Endothelial cell of umbilical vein (primary cell): ENCODE results near the gene ACTMAP. TPM values are rescaled to one million over a fixed set of nuclear protein-coding genes. Genes with fewer than 3 reads are reported as not detected.
A peak's percentile ranks its signal among the peaks of the same experiment; 100 is the strongest.

Experiments used
- BruUV-seq: library from RNA; stranded (reverse); fragments of 400-500 nt; replicated peaks from 2 replicates; lab custom pipeline; 2021; lab: Mats Ljungman, UMichigan
- CTCF ChIA-PET: fragments of 300-600, 350-600 bp; sonication (Branson Sonifier 250); formaldehyde crosslinking; loops from one replicate; lab custom pipeline; 2021; ENCODE audit warnings: antibody characterized with exemption, inconsistent platforms; lab: Charles Lee
- POLR2A ChIA-PET: fragments of 300-600, 350-600 bp; sonication (Branson Sonifier 250); formaldehyde crosslinking; loops from one replicate; lab custom pipeline; 2021; ENCODE audit warnings: antibody characterized with exemption, inconsistent platforms; lab: Charles Lee
- DNase-seq: peaks from one replicate; pipeline ENCODE4 v3.0.0-alpha.2; 2011; ENCODE audit warnings: low read depth, low spot score
- FAIRE-seq: peaks from 2 replicates; lab custom pipeline; 2011; peaks lifted over from hg19 to GRCh38; lab: Jason Lieb, UNC
- H2AFZ ChIP-seq: 2 replicates; pipeline ENCODE4 v1.6.0; 2012; ENCODE audit warnings: low read depth, low read length, control low read depth, inconsistent platforms
- H3K27ac ChIP-seq: 2 replicates; pipeline ENCODE4 v1.5.1; 2011; ENCODE audit warnings: low read depth, mild to moderate bottlenecking, control low read depth, low read length, moderate library complexity; ENCODE audit not compliant: insufficient read depth
- H3K27me3 ChIP-seq, 2 experiments: 2 replicates each; pipeline versions ENCODE4 v1.6.0 to v1.6.1; 2011; ENCODE audit warnings: low read length in 2 of 2, mixed read lengths in 1 of 2; ENCODE audit not compliant: control insufficient read depth in 2 of 2, insufficient read depth in 2 of 2
- H3K36me3 ChIP-seq, 2 experiments: 2 replicates in 1 of 2; 3 replicates in 1 of 2; pipeline ENCODE4 v1.5.1; 2011; ENCODE audit warnings: low read length in 2 of 2, mild to moderate bottlenecking in 1 of 2, moderate library complexity in 1 of 2; ENCODE audit not compliant: control insufficient read depth in 2 of 2, insufficient read depth in 2 of 2; ENCODE audit errors: extremely low read depth in 1 of 2
- H3K4me1 ChIP-seq: 3 replicates; pipeline ENCODE4 v1.5.1; 2011; ENCODE audit warnings: mild to moderate bottlenecking, low read length; ENCODE audit not compliant: control insufficient read depth, insufficient read depth; ENCODE audit errors: extremely low read depth
- H3K4me2 ChIP-seq: 2 replicates; pipeline ENCODE4 v1.6.1; 2011; ENCODE audit warnings: low read length, control low read depth, mixed read lengths; ENCODE audit not compliant: insufficient read depth
- H3K4me3 ChIP-seq, 3 experiments: fragments of 200-600 bp in 1 of 3; sonication (generic), shearing (Covaris generic) in 1 of 3; replicated peaks in 1 of 3; 2 replicates each; pipeline ENCODE4 v1.5.1; 2011 to 2016; ENCODE audit warnings: control low read depth in 3 of 3, low read length in 3 of 3, mild to moderate bottlenecking in 2 of 3, inconsistent platforms in 1 of 3, low read depth in 1 of 3, moderate library complexity in 1 of 3; ENCODE audit not compliant: insufficient read depth in 1 of 3
- H3K79me2 ChIP-seq: 2 replicates; pipeline ENCODE4 v1.6.0; 2012; ENCODE audit warnings: low read length, inconsistent platforms; ENCODE audit not compliant: control insufficient read depth, insufficient read depth
- H3K9ac ChIP-seq: replicated peaks from 2 replicates; pipeline ENCODE3; 2011; ENCODE audit warnings: low read length, control low read depth; ENCODE audit not compliant: insufficient read depth; ENCODE audit errors: extremely low read depth
- H3K9me1 ChIP-seq: replicated peaks from 3 replicates; pipeline ENCODE4 v1.6.0; 2011; ENCODE audit warnings: mild to moderate bottlenecking, low read length; ENCODE audit not compliant: control insufficient read depth, insufficient read depth; ENCODE audit errors: extremely low read depth
- H3K9me3 ChIP-seq: replicated peaks from 2 replicates; pipeline ENCODE4 v1.5.1; 2012; ENCODE audit warnings: low read length, inconsistent platforms; ENCODE audit not compliant: control insufficient read depth, insufficient read depth
- H4K20me1 ChIP-seq: replicated peaks from 2 replicates; pipeline ENCODE3; 2011; ENCODE audit warnings: mild to moderate bottlenecking, low read length; ENCODE audit not compliant: control insufficient read depth, insufficient read depth; ENCODE audit errors: extremely low read depth
- GATA2 ChIP-seq: IDR thresholded peaks from 2 replicates; pipeline ENCODE4 v1.7.0; 2011; ENCODE audit warnings: low read depth, mild to moderate bottlenecking, moderate library complexity, mixed read lengths, low read length; ENCODE audit not compliant: insufficient read length, insufficient read depth
- dilution Hi-C: fragments of 300-500 bp; cut with MboI; formaldehyde crosslinking; loops from one replicate; pipeline ENCODE4 v1.15.0; 2019; ENCODE audit warnings: low sequenced_read_pairs; ENCODE audit not compliant: extremely low pct_ligation_motif_present
- intact Hi-C: fragments of 100-400 bp; cut with micrococcal nuclease; formaldehyde crosslinking; loops from one replicate; pipeline ENCODE4 v1.10.0; 2022
- polyA plus RNA-seq, 4 experiments: library from polyadenylated mRNA; depleted of rRNA in 3 of 4; stranded (reverse) in 3 of 4; unstranded in 1 of 4; fragments of >200 nt; gene quantifications; 2 replicates each; pipeline versions ENCODE4 v1.2.1 to v1.2.3, GENCODE V29; 2011 to 2012; ENCODE audit warnings: missing spikeins in 1 of 4
- total RNA-seq: library from RNA; stranded (reverse); gene quantifications from 2 replicates; pipeline ENCODE4 v1.2.3, GENCODE V29; 2021
- TF ChIP-seq, protein P1 (sequence below), 2 donors: IDR thresholded peaks; 1 replicate in 1 of 2; 2 replicates in 1 of 2; pipeline ENCODE4 v1.5.1; 2011; ENCODE audit warnings: low read length in 2 of 2, mild to moderate bottlenecking in 2 of 2, moderate library complexity in 2 of 2, control low read depth in 1 of 2, inconsistent platforms in 1 of 2, low read depth in 1 of 2; ENCODE audit not compliant: insufficient read depth in 1 of 2; ENCODE audit errors: extremely low read depth in 1 of 2

The ACTMAP gene
- total and polyA plus RNA-seq, 2 donors (not counting 3 experiments of a cell fraction or from before 2014, with no cell fraction given) = 5.2 to 9.1 TPM

DNA sequence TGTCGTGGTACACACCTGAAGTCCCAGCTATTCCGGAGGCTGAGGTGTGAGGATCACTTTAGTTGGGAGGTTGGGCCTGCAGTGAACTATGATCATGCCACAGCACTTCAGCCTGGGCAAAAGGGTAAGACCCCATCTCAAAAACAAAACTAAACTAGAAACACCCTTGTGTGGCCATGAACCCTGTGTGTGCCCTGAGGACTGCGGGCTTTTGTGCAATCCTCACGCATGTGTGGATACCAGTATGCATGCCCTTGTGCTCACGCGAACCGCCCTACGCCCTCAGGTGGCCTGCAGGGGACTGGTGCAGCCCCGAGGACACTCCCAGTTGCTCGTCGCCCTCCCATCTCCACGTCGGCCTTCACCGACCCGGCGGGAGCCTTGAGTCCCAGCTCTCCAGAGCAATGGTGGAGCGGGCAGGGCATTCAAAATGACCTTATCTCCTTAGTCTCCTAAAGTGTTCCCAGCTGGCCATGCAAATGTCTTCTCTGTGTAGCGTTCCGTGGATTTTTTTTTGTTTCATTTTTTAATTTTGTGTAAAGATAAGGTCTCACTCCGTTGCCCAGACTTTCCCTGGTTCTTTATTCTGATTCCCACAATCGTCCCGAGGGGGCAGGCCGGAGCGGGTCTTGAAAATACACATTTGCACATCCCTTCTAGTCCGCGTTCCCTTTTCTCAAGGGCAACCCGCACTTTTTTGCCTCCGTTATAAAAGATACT, 47.8 kb upstream of the ACTMAP start:
- intact Hi-C loops = loop anchor here (1.0 to 2.0 kb wide), 4 partner anchors 20 to 81 kb away; partner anchors contain the start of genes ACTMAP, COQ8B, ITPKC and RAB4B
- TF ChIP-seq, protein P1, sequence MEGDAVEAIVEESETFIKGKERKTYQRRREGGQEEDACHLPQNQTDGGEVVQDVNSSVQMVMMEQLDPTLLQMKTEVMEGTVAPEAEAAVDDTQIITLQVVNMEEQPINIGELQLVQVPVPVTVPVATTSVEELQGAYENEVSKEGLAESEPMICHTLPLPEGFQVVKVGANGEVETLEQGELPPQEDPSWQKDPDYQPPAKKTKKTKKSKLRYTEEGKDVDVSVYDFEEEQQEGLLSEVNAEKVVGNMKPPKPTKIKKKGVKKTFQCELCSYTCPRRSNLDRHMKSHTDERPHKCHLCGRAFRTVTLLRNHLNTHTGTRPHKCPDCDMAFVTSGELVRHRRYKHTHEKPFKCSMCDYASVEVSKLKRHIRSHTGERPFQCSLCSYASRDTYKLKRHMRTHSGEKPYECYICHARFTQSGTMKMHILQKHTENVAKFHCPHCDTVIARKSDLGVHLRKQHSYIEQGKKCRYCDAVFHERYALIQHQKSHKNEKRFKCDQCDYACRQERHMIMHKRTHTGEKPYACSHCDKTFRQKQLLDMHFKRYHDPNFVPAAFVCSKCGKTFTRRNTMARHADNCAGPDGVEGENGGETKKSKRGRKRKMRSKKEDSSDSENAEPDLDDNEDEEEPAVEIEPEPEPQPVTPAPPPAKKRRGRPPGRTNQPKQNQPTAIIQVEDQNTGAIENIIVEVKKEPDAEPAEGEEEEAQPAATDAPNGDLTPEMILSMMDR (IDR thresholded peaks at IDR 0.05; ENCODE audit: extremely low read depth in 1 of 2, insufficient read depth in 1 of 2, low read depth in 1 of 2, low read length in 2 of 2) = peak; percentile 12 to 32
- TF ChIP-seq GATA2 = no peak
- Histone ChIP-seq H3K27me3 (no peaks in the 10 kb centered on the region), H3K27ac (peak overlapping the region; percentile 71), H3K9ac (peak overlapping the region; percentile 78), H3K9me3 (no peaks in the 10 kb centered on the region), H3K9me1 (no peaks in the 10 kb centered on the region), H4K20me1 (no peaks in the 10 kb centered on the region), H3K4me1 (peaks cover 39% of the 10 kb centered on the region), H3K36me3 (peaks cover 0 to 13% of the 10 kb centered on the region in 2 experiments), H3K4me3 (peak overlapping the region; percentile 43 to 79 (median 52)), H3K79me2 (peaks cover 36% of the 10 kb centered on the region), H3K4me2 (peak overlapping the region; percentile 86), H2AFZ (peak overlapping the region; percentile 50)
- dilution Hi-C loops = no loop called here
- BruUV-seq = TSS peak; percentile 37
- CTCF ChIA-PET = interaction anchor here (0.6 to 2.5 kb wide), 27 partner anchors 8 to 464 kb away, joined by 3 to 39 read pairs (median 4); partner anchors contain the start of genes ACTMAP, COQ8B, ITPKC and RAB4B
- POLR2A ChIA-PET = interaction anchor here (0.7 to 4.5 kb wide), 3 partner anchors 9 to 47 kb away, joined by 3 to 23 read pairs (median 5); partner anchors contain the start of genes ACTMAP, RAB4B and SNRPA
- no peak for FAIRE-seq
- peak; percentile 68 for DNase-seq
